ENCODE data around the gene TFCP2L1. TPM values are rescaled to one million over a fixed set of nuclear protein-coding genes. Genes with fewer than 3 reads are reported as not detected.
"Not testable (repeated sequence)": the region's sequence is repeated elsewhere in the genome, so short reads cannot be mapped to it uniquely, and the experiment has no call there.

Gene TFCP2L1, protein sequence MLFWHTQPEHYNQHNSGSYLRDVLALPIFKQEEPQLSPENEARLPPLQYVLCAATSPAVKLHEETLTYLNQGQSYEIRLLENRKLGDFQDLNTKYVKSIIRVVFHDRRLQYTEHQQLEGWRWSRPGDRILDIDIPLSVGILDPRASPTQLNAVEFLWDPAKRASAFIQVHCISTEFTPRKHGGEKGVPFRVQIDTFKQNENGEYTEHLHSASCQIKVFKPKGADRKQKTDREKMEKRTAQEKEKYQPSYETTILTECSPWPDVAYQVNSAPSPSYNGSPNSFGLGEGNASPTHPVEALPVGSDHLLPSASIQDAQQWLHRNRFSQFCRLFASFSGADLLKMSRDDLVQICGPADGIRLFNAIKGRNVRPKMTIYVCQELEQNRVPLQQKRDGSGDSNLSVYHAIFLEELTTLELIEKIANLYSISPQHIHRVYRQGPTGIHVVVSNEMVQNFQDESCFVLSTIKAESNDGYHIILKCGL
- 10 to 100 TPM; 11.5 to 25.7 TPM for total RNA-seq

- peak within 1 kb of the TSS; percentile 57 to 61 for H3K4me3 ChIP-seq
- WGBS, result 7% methylated on average over 51 of the region's 119 CpGs
- peak within 1 kb of the TSS; percentile 76 to 81 for H3K27ac ChIP-seq
- intact Hi-C loops (cut with DNase I), result no loop called here
- peak; percentile 62 for DNase-seq (ENCODE audit: low spot score)
- no peaks in the 10 kb centered on the region for H3K27me3 ChIP-seq (replicated peaks; ENCODE audit: insufficient read depth)
- H3K36me3 ChIP-seq, result no peaks in the 10 kb centered on the region
- peak; percentile 91 for TF ChIP-seq POLR2A (IDR thresholded peaks at IDR 0.05)
- no peak for TF ChIP-seq POLR2AphosphoS5 (IDR thresholded peaks at IDR 0.05)
- TF ChIP-seq, protein P1, sequence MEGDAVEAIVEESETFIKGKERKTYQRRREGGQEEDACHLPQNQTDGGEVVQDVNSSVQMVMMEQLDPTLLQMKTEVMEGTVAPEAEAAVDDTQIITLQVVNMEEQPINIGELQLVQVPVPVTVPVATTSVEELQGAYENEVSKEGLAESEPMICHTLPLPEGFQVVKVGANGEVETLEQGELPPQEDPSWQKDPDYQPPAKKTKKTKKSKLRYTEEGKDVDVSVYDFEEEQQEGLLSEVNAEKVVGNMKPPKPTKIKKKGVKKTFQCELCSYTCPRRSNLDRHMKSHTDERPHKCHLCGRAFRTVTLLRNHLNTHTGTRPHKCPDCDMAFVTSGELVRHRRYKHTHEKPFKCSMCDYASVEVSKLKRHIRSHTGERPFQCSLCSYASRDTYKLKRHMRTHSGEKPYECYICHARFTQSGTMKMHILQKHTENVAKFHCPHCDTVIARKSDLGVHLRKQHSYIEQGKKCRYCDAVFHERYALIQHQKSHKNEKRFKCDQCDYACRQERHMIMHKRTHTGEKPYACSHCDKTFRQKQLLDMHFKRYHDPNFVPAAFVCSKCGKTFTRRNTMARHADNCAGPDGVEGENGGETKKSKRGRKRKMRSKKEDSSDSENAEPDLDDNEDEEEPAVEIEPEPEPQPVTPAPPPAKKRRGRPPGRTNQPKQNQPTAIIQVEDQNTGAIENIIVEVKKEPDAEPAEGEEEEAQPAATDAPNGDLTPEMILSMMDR (IDR thresholded peaks at IDR 0.05), result peak in 1 of 4 experiments; percentile 14
- no peaks in the 10 kb centered on the region for H3K4me1 ChIP-seq (replicated peaks)
- H3K9me3 ChIP-seq, result no peaks in the 10 kb centered on the region
Observed at GRCh38 chr2:121284463-121285449, at the start of gene TFCP2L1. Gene TFCP2L1 (minus strand): TSS chr2:121285202. CDS start chr2:121285109, 93 bp downstream.

GRCh38 chr2:121333834-121334558, 49.0 kb upstream of the TFCP2L1 start:
- WGBS, result 75% methylated on average over 12 of the region's 12 CpGs
- TF ChIP-seq POLR2AphosphoS5 (IDR thresholded peaks at IDR 0.05) (no peak), POLR2A (IDR thresholded peaks at IDR 0.05) (no peak)
- TF ChIP-seq, protein P1 (IDR thresholded peaks at IDR 0.05), result no peak
- no peaks in the 10 kb centered on the region for H3K36me3 ChIP-seq
- no peak for DNase-seq (ENCODE audit: low spot score)
- no peaks in the 10 kb centered on the region for H3K4me1 ChIP-seq (replicated peaks)
- no peaks in the 10 kb centered on the region for H3K9me3 ChIP-seq
- intact Hi-C loops (cut with DNase I), result no loop called here
- no peaks in the 10 kb centered on the region for H3K27me3 ChIP-seq (replicated peaks; ENCODE audit: insufficient read depth)
- H3K27ac ChIP-seq, result no peak overlapping the region
- H3K4me3 ChIP-seq, result no peak overlapping the region

- H3K9me3 ChIP-seq, result no peaks in the 10 kb centered on the region
- no peaks in the 10 kb centered on the region for H3K36me3 ChIP-seq
- no peak overlapping the region for H3K27ac ChIP-seq
- TF ChIP-seq, protein P1 (IDR thresholded peaks at IDR 0.05), result no peak
- no peak for TF ChIP-seq POLR2AphosphoS5 (IDR thresholded peaks at IDR 0.05)
- no peak for TF ChIP-seq POLR2A (IDR thresholded peaks at IDR 0.05)
- no peak for DNase-seq (ENCODE audit: low spot score)
- H3K4me3 ChIP-seq, result no peak overlapping the region
- WGBS, result 87% methylated on average over 17 of the region's 17 CpGs
- no peaks in the 10 kb centered on the region for H3K4me1 ChIP-seq (replicated peaks)
- intact Hi-C loops (cut with DNase I), result no loop called here
- H3K27me3 ChIP-seq (replicated peaks; ENCODE audit: insufficient read depth), result no peaks in the 10 kb centered on the region
Observed at GRCh38 chr2:121333231-121333630, 48.2 kb upstream of the TFCP2L1 start.

DNA sequence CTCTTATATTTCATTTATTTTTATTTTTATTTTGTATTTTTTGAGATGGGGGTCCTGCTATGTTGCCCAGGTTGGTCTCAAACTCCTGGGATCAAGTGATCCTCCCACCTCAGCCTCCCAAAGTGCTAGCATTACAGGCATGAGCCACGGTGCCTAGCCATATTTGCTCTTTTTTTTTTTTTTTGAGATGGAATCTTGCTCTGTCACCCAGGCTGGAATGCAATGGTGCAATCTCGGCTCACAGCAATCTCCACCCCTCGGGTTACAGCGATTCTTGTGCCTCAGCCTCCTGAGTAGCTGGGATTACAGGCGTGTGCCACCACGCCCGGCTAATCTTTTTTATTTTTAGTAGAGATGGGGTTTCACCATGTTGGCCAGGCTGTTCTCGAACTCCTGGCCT, 46.3 kb upstream of the TFCP2L1 start:
- H3K27ac ChIP-seq; H3K4me1 ChIP-seq (replicated peaks); H3K9me3 ChIP-seq; H3K4me3 ChIP-seq; H3K36me3 ChIP-seq; H3K27me3 ChIP-seq (replicated peaks; ENCODE audit: insufficient read depth); intact Hi-C loops (cut with DNase I); DNase-seq (ENCODE audit: low spot score): not testable (repeated sequence)
- WGBS, result 81% methylated on average over 8 of the region's 8 CpGs
